ENCODE measurements around the gene UPF2.

GRCh38 chr10:11895108-11895466 is 147.5 kb downstream of the UPF2 start:
- TF ChIP-seq MIER3 (CRISPR knock-in tag; IDR thresholded peaks at IDR 0.05; ENCODE audit: borderline replicate concordance) (no peak), SNAPC2 (CRISPR knock-in tag; IDR thresholded peaks at IDR 0.05) (no peak), REST (IDR thresholded peaks at IDR 0.05; ENCODE audit: borderline replicate concordance in 1 of 2, low read depth in 1 of 2, low read length in 2 of 2) (no peak), KAT8 (CRISPR knock-in tag; IDR thresholded peaks at IDR 0.05) (no peak), TBP (CRISPR knock-in tag; IDR thresholded peaks at IDR 0.05) (no peak), CHD2 (IDR thresholded peaks at IDR 0.05; ENCODE audit: low read depth, low read length) (no peak), ZNF292 (CRISPR knock-in tag; IDR thresholded peaks at IDR 0.05; ENCODE audit: borderline replicate concordance, low read depth) (no peak), SP1 (IDR thresholded peaks at IDR 0.05) (no peak), SP1 (CRISPR knock-in tag; IDR thresholded peaks at IDR 0.05) (no peak), MEIS1 (CRISPR knock-in tag; IDR thresholded peaks at IDR 0.05; ENCODE audit: borderline replicate concordance) (no peak), CTCF (CRISPR knock-in tag; IDR thresholded peaks at IDR 0.05) (no peak), DZIP1 (CRISPR knock-in tag; IDR thresholded peaks at IDR 0.05) (no peak), NCOA1 (CRISPR knock-in tag; IDR thresholded peaks at IDR 0.05) (no peak)
